Right lobe of liver (tissue), 6 donors: ENCODE measurements around the gene RND2. TPM values are rescaled to one million over a fixed set of nuclear protein-coding genes. Genes with fewer than 3 reads are reported as not detected.
A peak's percentile ranks its signal among the peaks of the same experiment; 100 is the strongest.

Source experiments
- ATAC-seq, 4 donors: fragments of 200-7000 bp; cut with Tn5 transposase; one replicate each; pipeline ENCODE4 v1.9.1; 2020; ENCODE audit warnings: mild to moderate bottlenecking in 4 of 4, moderate library complexity in 4 of 4
- DNase-seq, 3 donors: peaks; one replicate each; pipeline ENCODE4 v3.0.0-alpha.2; 2020
- H3K27ac ChIP-seq, 3 donors: fragments of 200-600 bp; one replicate each; pipeline ENCODE4 v1.8.0; 2022
- H3K27me3 ChIP-seq, 2 donors: fragments of 200-600 bp; one replicate each; pipeline ENCODE4 v1.8.0; 2022
- H3K36me3 ChIP-seq, 4 donors: fragments of 200-600 bp; sonication (generic) in 1 of 4; one replicate each; pipeline versions ENCODE4 v1.5.1 to v1.8.0; 2017 to 2022; ENCODE audit warnings: control low read depth in 1 of 4
- H3K4me1 ChIP-seq, 4 donors: fragments of 200-600 bp; sonication (generic) in 1 of 4; one replicate each; pipeline versions ENCODE4 v1.5.1 to v1.8.0; 2017 to 2022; ENCODE audit warnings: control low read depth in 1 of 4
- H3K4me3 ChIP-seq, 3 donors: fragments of 200-600 bp; one replicate each; pipeline ENCODE4 v1.8.0; 2022
- H3K9me3 ChIP-seq, 4 donors: fragments of 200-600 bp; sonication (generic) in 1 of 4; one replicate each; pipeline versions ENCODE4 v1.5.1 to v1.8.0; 2017 to 2022; ENCODE audit warnings: control low read depth in 1 of 4
- CTCF ChIP-seq, 4 donors: fragments of 200-600 bp in 3 of 4; fragments of 450-650 bp in 1 of 4; IDR thresholded peaks; one replicate each; pipeline versions ENCODE4 v1.5.1 to v1.8.0; 2016 to 2022; ENCODE audit warnings: antibody characterized with exemption in 4 of 4, mild to moderate bottlenecking in 2 of 4
- POLR2A ChIP-seq: fragments of 450-650 bp; IDR thresholded peaks from one replicate; pipeline ENCODE4 v1.6.1; 2017; ENCODE audit warnings: antibody characterized with exemption, mild to moderate bottlenecking
- WGBS: methylation state at CpG from one replicate; pipeline ENCODE4 v1.1.6; 2018; ENCODE audit warnings: low coverage, low lambda C conversion rate; ENCODE audit not compliant: insufficient coverage; ENCODE audit errors: missing lambda C conversion rate; 5-methylcytosine and 5-hydroxymethylcytosine counted together
- intact Hi-C, 2 donors: fragments of 100-400 bp; cut with DNase I; formaldehyde crosslinking; loops; one replicate each; pipeline versions ENCODE4 v1.11.2 to v1.14.1; 2022
- total RNA-seq, 6 experiments: library from RNA; depleted of rRNA in 2 of 6; stranded (reverse); fragments of >200 nt in 2 of 6; fragmentation: NEBNext Ultra II Directional in 3 of 6; extraction: Animal tissue kit (Norgen Biotek cat#: 25700) in 3 of 6; gene quantifications; one replicate each; pipeline versions ENCODE4 v1.1.0 to v1.2.4, GENCODE V29; 2016 to 2023
- donor health status: DM: no; HTN: yes; CAD: no.
- donor health status: DM: no; HTN: no; CAD: no.
- donor health status: DM: no; HTN: no; CAD: no.
- donor health status: DM: no; HTN: yes; CAD: no.
- donor health status: DM: no; HTN: yes; CAD: no.

RND2 gene
- total RNA-seq, 6 experiments from 2014 or later, result 0.09 to 3.3 (median 0.64) TPM

GRCh38 chr17:43011728-43012472 is 13.1 kb upstream of the RND2 start:
- TF ChIP-seq POLR2A, result no peak
- no peak for TF ChIP-seq CTCF (IDR thresholded peaks at IDR 0.05)
- 59% methylated on average over 6 of the region's 15 CpGs for WGBS
- Histone ChIP-seq H3K4me1 (peaks cover 0 to 18% (median 4%) of the 10 kb centered on the region in 4 donors), H3K36me3 (peaks cover 0 to 11% (median 4%) of the 10 kb centered on the region in 4 donors), H3K4me3 (no peak overlapping the region), H3K9me3 (no peaks in the 10 kb centered on the region), H3K27ac (no peak overlapping the region), H3K27me3 (no peaks in the 10 kb centered on the region)
- DNase-seq (peak in 1 of 3 donors; percentile 46), ATAC-seq (no peak)
- intact Hi-C loops, result loop anchor here in 1 of 2 donors (10.0 kb wide), 1 partner anchor 213 kb away; the partner anchor contains the start of gene CCDC200

- intact Hi-C loops, result loop anchor here in 1 of 2 donors (10.0 kb wide), 1 partner anchor 212 kb away; the partner anchor contains the start of gene CCDC200
- WGBS, result no CpG with 5 or more reads among the region's 8 CpGs
- TF ChIP-seq POLR2A (no peak), CTCF (IDR thresholded peaks at IDR 0.05) (no peak)
These were observed 11.7 kb upstream of the RND2 start for GRCh38 chr17:43013296-43013695.

GRCh38 chr17:43014020-43014648 is 10.9 kb upstream of the RND2 start:
- DNase-seq (peak in 1 of 3 donors; percentile 38), ATAC-seq (no peak)
- Histone ChIP-seq H3K9me3 (no peaks in the 10 kb centered on the region), H3K27ac (no peak overlapping the region), H3K4me1 (peaks cover 0 to 11% (median 4%) of the 10 kb centered on the region in 4 donors), H3K4me3 (no peak overlapping the region), H3K27me3 (no peaks in the 10 kb centered on the region), H3K36me3 (peaks cover 0 to 11% (median 4%) of the 10 kb centered on the region in 4 donors)
- WGBS, result 72% methylated on average over 4 of the region's 12 CpGs
- TF ChIP-seq CTCF (IDR thresholded peaks at IDR 0.05) (no peak), POLR2A (no peak)
- intact Hi-C loops, result loop anchor here in 1 of 2 donors (10.0 kb wide), 1 partner anchor 211 kb away; the partner anchor contains the start of gene CCDC200

More at GRCh38 chr17:43013296-43013695, 11.7 kb upstream of the RND2 start:
- Histone ChIP-seq H3K9me3 (no peaks in the 10 kb centered on the region), H3K36me3 (peaks cover 0 to 11% (median 4%) of the 10 kb centered on the region in 4 donors), H3K4me1 (peaks cover 0 to 11% (median 4%) of the 10 kb centered on the region in 4 donors), H3K27ac (no peak overlapping the region), H3K27me3 (no peaks in the 10 kb centered on the region), H3K4me3 (no peak overlapping the region)
- ATAC-seq (no peak), DNase-seq (peak in 1 of 3 donors; percentile 47)

GRCh38 chr17:43014649-43015542 is 10.1 kb upstream of the RND2 start:
- Histone ChIP-seq H3K36me3 (peaks cover 0 to 11% (median 4%) of the 10 kb centered on the region in 4 donors), H3K27ac (no peak overlapping the region), H3K9me3 (no peaks in the 10 kb centered on the region), H3K4me3 (no peak overlapping the region), H3K4me1 (peaks cover 0 to 11% (median 4%) of the 10 kb centered on the region in 4 donors), H3K27me3 (no peaks in the 10 kb centered on the region)
- no peak for ATAC-seq
- WGBS, result 55% methylated on average over 6 of the region's 8 CpGs
- TF ChIP-seq POLR2A (no peak), CTCF (IDR thresholded peaks at IDR 0.05) (no peak)
- DNase-seq, result peak in 1 of 3 donors; percentile 18
- intact Hi-C loops, result loop anchor here in 1 of 2 donors (10.0 kb wide), 1 partner anchor 210 kb away; the partner anchor contains the start of gene CCDC200
